ENCODE results near the gene PSG2. TPM values are rescaled to one million over a fixed set of nuclear protein-coding genes. Genes with fewer than 3 reads are reported as not detected.
"Not testable (repeated sequence)": the region's sequence is repeated elsewhere in the genome, so short reads cannot be mapped to it uniquely, and the experiment has no call there.

The PSG2 gene
- total and polyA plus RNA-seq, 2 experiments from 2014 or later, result not detected

- H3K4me3 ChIP-seq; H3K4me2 ChIP-seq; H3K9me3 ChIP-seq (ENCODE audit: low read depth); DNase-seq (ENCODE audit: low spot score); H4K20me1 ChIP-seq (ENCODE audit: insufficient read depth, poor library complexity, severe bottlenecking); H3K27ac ChIP-seq; H3K36me3 ChIP-seq (replicated peaks; ENCODE audit: insufficient read depth, low read depth); H2AFZ ChIP-seq; H3K27me3 ChIP-seq; H3K79me2 ChIP-seq; H3K9me2 ChIP-seq (replicated peaks; ENCODE audit: insufficient read depth); H3K4me1 ChIP-seq (ENCODE audit: insufficient read depth): not testable (repeated sequence)
- WGBS (ENCODE audit: low lambda C conversion rate, missing lambda C conversion rate), result 61% methylated on average over 3 of the region's 3 CpGs
These were observed 33.9 kb upstream of the PSG2 start for GRCh38 chr19:43116421-43116820.

GRCh38 chr19:43115548-43115947 is 33.0 kb upstream of the PSG2 start:
- H3K36me3 ChIP-seq (replicated peaks; ENCODE audit: insufficient read depth, low read depth); H3K79me2 ChIP-seq; H3K9me3 ChIP-seq (ENCODE audit: low read depth); H3K27ac ChIP-seq; H3K4me2 ChIP-seq; H3K4me3 ChIP-seq; H3K27me3 ChIP-seq; H3K4me1 ChIP-seq (ENCODE audit: insufficient read depth); H3K9me2 ChIP-seq (replicated peaks; ENCODE audit: insufficient read depth); H4K20me1 ChIP-seq (ENCODE audit: insufficient read depth, poor library complexity, severe bottlenecking); DNase-seq (ENCODE audit: low spot score); H2AFZ ChIP-seq: not testable (repeated sequence)
- WGBS (ENCODE audit: low lambda C conversion rate, missing lambda C conversion rate), result 9% methylated on average over 1 of the region's 1 CpG

GRCh38 chr19:43115064-43115463 is 32.6 kb upstream of the PSG2 start:
- H3K4me2 ChIP-seq, result not testable (repeated sequence)

GRCh38 chr19:43114626-43115025 is 32.1 kb upstream of the PSG2 start:
- 79% methylated on average over 2 of the region's 2 CpGs for WGBS (ENCODE audit: low lambda C conversion rate, missing lambda C conversion rate)
- H3K27ac ChIP-seq, result not testable (repeated sequence)

More at GRCh38 chr19:43115064-43115463, 32.6 kb upstream of the PSG2 start:
- H3K9me2 ChIP-seq (replicated peaks; ENCODE audit: insufficient read depth); H4K20me1 ChIP-seq (ENCODE audit: insufficient read depth, poor library complexity, severe bottlenecking); H3K9me3 ChIP-seq (ENCODE audit: low read depth); DNase-seq (ENCODE audit: low spot score); H3K27ac ChIP-seq; H3K27me3 ChIP-seq; H3K79me2 ChIP-seq; H3K36me3 ChIP-seq (replicated peaks; ENCODE audit: insufficient read depth, low read depth); H2AFZ ChIP-seq; H3K4me1 ChIP-seq (ENCODE audit: insufficient read depth); H3K4me3 ChIP-seq: not testable (repeated sequence)

GRCh38 chr19:43107401-43107800 is 24.9 kb upstream of the PSG2 start:
- H3K79me2 ChIP-seq, result not testable (repeated sequence)
- WGBS (ENCODE audit: low lambda C conversion rate, missing lambda C conversion rate), result 64% methylated on average over 1 of the region's 1 CpG

More at GRCh38 chr19:43114626-43115025, 32.1 kb upstream of the PSG2 start:
- H3K27me3 ChIP-seq; H3K4me1 ChIP-seq (ENCODE audit: insufficient read depth); H3K36me3 ChIP-seq (replicated peaks; ENCODE audit: insufficient read depth, low read depth); H3K79me2 ChIP-seq; H3K4me2 ChIP-seq; H3K9me3 ChIP-seq (ENCODE audit: low read depth); H2AFZ ChIP-seq; H4K20me1 ChIP-seq (ENCODE audit: insufficient read depth, poor library complexity, severe bottlenecking); H3K9me2 ChIP-seq (replicated peaks; ENCODE audit: insufficient read depth); DNase-seq (ENCODE audit: low spot score); H3K4me3 ChIP-seq: not testable (repeated sequence)

GRCh38 chr19:43105496-43105895 is 23.0 kb upstream of the PSG2 start:
- Histone ChIP-seq H3K36me3 (replicated peaks; ENCODE audit: insufficient read depth, low read depth) (no peaks in the 10 kb centered on the region), H3K4me2 (no peak overlapping the region), H3K9me3 (ENCODE audit: low read depth) (no peaks in the 10 kb centered on the region), H2AFZ (no peak overlapping the region), H3K79me2 (no peaks in the 10 kb centered on the region), H3K4me1 (ENCODE audit: insufficient read depth) (no peaks in the 10 kb centered on the region), H3K9me2 (replicated peaks; ENCODE audit: insufficient read depth) (no peaks in the 10 kb centered on the region), H4K20me1 (ENCODE audit: insufficient read depth, poor library complexity, severe bottlenecking) (no peaks in the 10 kb centered on the region), H3K27ac (no peak overlapping the region), H3K4me3 (no peak overlapping the region), H3K27me3 (no peaks in the 10 kb centered on the region)
- TF ChIP-seq EZH2 (IDR thresholded peaks at IDR 0.05; ENCODE audit: borderline replicate concordance) (no peak), CTCF (IDR thresholded peaks at IDR 0.05; ENCODE audit: poor library complexity) (no peak), EZH2phosphoT487 (IDR thresholded peaks at IDR 0.05; ENCODE audit: low read depth, severe bottlenecking, unreplicated experiment) (no peak)
- WGBS (ENCODE audit: low lambda C conversion rate, missing lambda C conversion rate), result 34% methylated on average over 1 of the region's 1 CpG
- no peak for DNase-seq (ENCODE audit: low spot score)

More at GRCh38 chr19:43107401-43107800, 24.9 kb upstream of the PSG2 start:
- not testable (repeated sequence) for H3K4me3 ChIP-seq; H4K20me1 ChIP-seq (ENCODE audit: insufficient read depth, poor library complexity, severe bottlenecking); H3K9me3 ChIP-seq (ENCODE audit: low read depth); H3K27me3 ChIP-seq; H3K4me1 ChIP-seq (ENCODE audit: insufficient read depth); DNase-seq (ENCODE audit: low spot score); H3K36me3 ChIP-seq (replicated peaks; ENCODE audit: insufficient read depth, low read depth); H3K4me2 ChIP-seq; H3K9me2 ChIP-seq (replicated peaks; ENCODE audit: insufficient read depth); H2AFZ ChIP-seq; H3K27ac ChIP-seq

GRCh38 chr19:43104215-43104850 is 21.8 kb upstream of the PSG2 start:
- not testable (repeated sequence) for H3K4me3 ChIP-seq; H3K27ac ChIP-seq; H3K36me3 ChIP-seq (replicated peaks; ENCODE audit: insufficient read depth, low read depth); H3K27me3 ChIP-seq; H3K9me3 ChIP-seq (ENCODE audit: low read depth); H3K79me2 ChIP-seq; H3K4me1 ChIP-seq (ENCODE audit: insufficient read depth); H4K20me1 ChIP-seq (ENCODE audit: insufficient read depth, poor library complexity, severe bottlenecking); H2AFZ ChIP-seq; DNase-seq (ENCODE audit: low spot score); H3K4me2 ChIP-seq; H3K9me2 ChIP-seq (replicated peaks; ENCODE audit: insufficient read depth)
- WGBS (ENCODE audit: low lambda C conversion rate, missing lambda C conversion rate), result 64% methylated on average over 2 of the region's 2 CpGs

Measured in hepatocyte (in vitro differentiated cells).